OCI-LY7 (cell line): ENCODE data around the gene ATP6V0A1. TPM values are rescaled to one million over a fixed set of nuclear protein-coding genes. Genes with fewer than 3 reads are reported as not detected.

ENCODE experiments used
- BruUV-seq: library from RNA; stranded (reverse); fragments of 400-500 nt; replicated peaks from 2 replicates; lab custom pipeline; 2021; lab: Mats Ljungman, UMichigan
- CTCF ChIA-PET: fragments of 300-600 bp; sonication (Branson Sonifier 250); formaldehyde crosslinking; loops from one replicate; lab custom pipeline; 2022; ENCODE audit warnings: antibody characterized with exemption; ENCODE audit not compliant: unreplicated experiment; lab: Charles Lee
- POLR2A ChIA-PET: fragments of 300-600 bp; sonication (Branson Sonifier 250); formaldehyde crosslinking; loops from one replicate; lab custom pipeline; 2022; ENCODE audit warnings: antibody characterized with exemption; lab: Charles Lee
- DNase-seq: peaks from one replicate; pipeline ENCODE4 v3.0.0-alpha.2; 2015; ENCODE audit warnings: low spot score
- H2AFZ ChIP-seq: fragments of 200-600 bp; sonication (generic), shearing (Covaris generic); 2 replicates; pipeline ENCODE4 v1.6.1; 2014; ENCODE audit warnings: mild to moderate bottlenecking, antibody characterized with exemption, low read length, moderate library complexity
- H3K27ac ChIP-seq: fragments of 200-600 bp; sonication (generic); 2 replicates; pipeline ENCODE4 v1.5.1; 2014; ENCODE audit warnings: mixed run types, low read depth, mild to moderate bottlenecking, moderate library complexity, low read length, inconsistent platforms; ENCODE audit not compliant: poor library complexity, severe bottlenecking
- H3K36me3 ChIP-seq: fragments of 200-600 bp; sonication (generic); 2 replicates; pipeline ENCODE4 v1.6.1; 2014; ENCODE audit warnings: mild to moderate bottlenecking, antibody characterized with exemption, low read length, moderate library complexity, mixed read lengths; ENCODE audit not compliant: insufficient read depth
- H3K4me1 ChIP-seq: fragments of 200-600 bp; sonication (generic); 2 replicates; pipeline ENCODE4 v1.5.1; 2014; ENCODE audit warnings: mild to moderate bottlenecking, low read length; ENCODE audit not compliant: insufficient read depth, poor library complexity, severe bottlenecking
- H3K4me2 ChIP-seq: fragments of 200-600 bp; sonication (generic); 2 replicates; pipeline ENCODE4 v1.6.1; 2014; ENCODE audit warnings: mild to moderate bottlenecking, low read length
- H3K4me3 ChIP-seq: fragments of 200-600 bp; sonication (generic); 2 replicates; pipeline ENCODE4 v1.5.1; 2014; ENCODE audit warnings: mild to moderate bottlenecking, low read depth, low read length; ENCODE audit not compliant: poor library complexity, severe bottlenecking
- H3K79me2 ChIP-seq: fragments of 200-600 bp; sonication (generic); 2 replicates; pipeline ENCODE4 v1.6.1; 2016; ENCODE audit warnings: low read depth, mild to moderate bottlenecking, low read length, moderate library complexity, mixed read lengths; ENCODE audit not compliant: insufficient read depth
- H3K9me2 ChIP-seq: fragments of 200-600 bp; sonication (generic); 2 replicates; pipeline ENCODE4 v1.6.1; 2016; ENCODE audit warnings: mild to moderate bottlenecking, low read length, mixed read lengths; ENCODE audit not compliant: insufficient read depth
- H3K9me3 ChIP-seq: fragments of 200-600 bp; sonication (generic); 2 replicates; pipeline ENCODE4 v1.6.1; 2014; ENCODE audit warnings: mild to moderate bottlenecking, mixed run types, low read length, mixed read lengths
- H4K20me1 ChIP-seq: fragments of 200-600 bp; sonication (generic); 2 replicates; pipeline ENCODE4 v1.6.1; 2014; ENCODE audit warnings: mild to moderate bottlenecking, antibody characterized with exemption, low read length, moderate library complexity, mixed read lengths; ENCODE audit not compliant: insufficient read depth
- CTCF ChIP-seq: fragments of 200-600 bp; sonication (generic); conservative IDR thresholded peaks from 2 replicates; pipeline ENCODE4 v1.5.1; 2014; ENCODE audit warnings: mild to moderate bottlenecking, antibody characterized with exemption, low read length, moderate library complexity, mixed read lengths
- EZH2phosphoT487 ChIP-seq: fragments of 200-600 bp; sonication (generic); IDR thresholded peaks from 2 replicates; pipeline ENCODE4 v1.6.1; 2018; ENCODE audit warnings: low read depth, borderline replicate concordance, mild to moderate bottlenecking, mixed run types, antibody characterized with exemption, low read length, moderate library complexity, mixed read lengths
- intact Hi-C: fragments of 100-400 bp; cut with micrococcal nuclease; formaldehyde crosslinking; loops from one replicate; pipeline ENCODE4 v1.10.0; 2022; ENCODE audit not compliant: unreplicated experiment
- total RNA-seq, 2 experiments: library from RNA; depleted of rRNA in 1 of 2; stranded (reverse); fragments of >200 nt in 1 of 2; shearing (Covaris generic) in 1 of 2; gene quantifications; 2 replicates each; pipeline ENCODE4 v1.2.3, GENCODE V29; 2014 to 2022

The ATP6V0A1 gene
- total RNA-seq, 2 experiments from 2014 or later = 19.8 to 46.9 TPM

- DNase-seq = no peak
- Histone ChIP-seq H3K27ac (no peak overlapping the region), H3K9me3 (no peaks in the 10 kb centered on the region), H3K4me3 (no peak overlapping the region), H3K36me3 (peaks cover 57% of the 10 kb centered on the region; the same call in 1 of the 2 replicates), H3K4me2 (no peak overlapping the region), H3K9me2 (no peaks in the 10 kb centered on the region), H3K4me1 (no peaks in the 10 kb centered on the region), H2AFZ (no peak overlapping the region), H3K79me2 (no peaks in the 10 kb centered on the region), H4K20me1 (no peaks in the 10 kb centered on the region)
- TF ChIP-seq CTCF (no peak), EZH2phosphoT487 (no peak)
- intact Hi-C loops = no loop called here
- POLR2A ChIA-PET = interaction anchor here (0.6 kb wide), 1 partner anchor 260 kb away, joined by 4 read pairs; no protein-coding TSS in a partner anchor
- BruUV-seq = no TSS peak
- CTCF ChIA-PET = no interaction called here
These were observed 9.2 kb downstream of the ATP6V0A1 start for GRCh38 chr17:42467889-42468288.

GRCh38 chr17:42472709-42473521 is 14.2 kb downstream of the ATP6V0A1 start:
- intact Hi-C loops = no loop called here
- no peaks in the 10 kb centered on the region for H3K4me1 ChIP-seq
- BruUV-seq = TSS peak; percentile 30
- no peak overlapping the region for H3K4me2 ChIP-seq
- H3K4me3 ChIP-seq = no peak overlapping the region
- no peak overlapping the region for H3K27ac ChIP-seq
- no peak for DNase-seq
- H3K36me3 ChIP-seq = peaks cover 76% of the 10 kb centered on the region
- H4K20me1 ChIP-seq = no peaks in the 10 kb centered on the region
- H2AFZ ChIP-seq = no peak overlapping the region
- H3K79me2 ChIP-seq = no peaks in the 10 kb centered on the region
- no peaks in the 10 kb centered on the region for H3K9me3 ChIP-seq
- H3K9me2 ChIP-seq = no peaks in the 10 kb centered on the region
- TF ChIP-seq EZH2phosphoT487 = no peak
- TF ChIP-seq CTCF = no peak
- POLR2A ChIA-PET = interaction anchor here (0.6 to 0.7 kb wide), 2 partner anchors 10 to 325 kb away, joined by 3 to 4 read pairs; no protein-coding TSS in a partner anchor
- CTCF ChIA-PET = no interaction called here

- no peak for TF ChIP-seq EZH2phosphoT487
- no peak for TF ChIP-seq CTCF
- intact Hi-C loops = no loop called here
- Histone ChIP-seq H3K4me2 (no peak overlapping the region), H3K9me3 (no peaks in the 10 kb centered on the region), H3K4me3 (no peak overlapping the region), H2AFZ (no peak overlapping the region), H3K79me2 (no peaks in the 10 kb centered on the region), H3K27ac (no peak overlapping the region), H3K9me2 (no peaks in the 10 kb centered on the region), H3K36me3 (peaks cover 77% of the 10 kb centered on the region), H3K4me1 (no peaks in the 10 kb centered on the region), H4K20me1 (no peaks in the 10 kb centered on the region)
- ChIA-PET CTCF (no interaction called here), POLR2A (no interaction called here)
- no peak for DNase-seq
- no TSS peak for BruUV-seq
These were observed 15.6 kb downstream of the ATP6V0A1 start for GRCh38 chr17:42474276-42474675.
